Measurements from ENCODE around the gene DEK. TPM values are rescaled to one million over a fixed set of nuclear protein-coding genes. Genes with fewer than 3 reads are reported as not detected.

Gene DEK
- total RNA-seq, 1 experiment from 2014 or later = 204 TPM

- no peaks in the 10 kb centered on the region for H3K27me3 Mint-ChIP-seq (ENCODE audit: low read depth)
- DNase-seq (ENCODE audit: low spot score) (no peak), ATAC-seq (no peak)
- H3K9me3 Mint-ChIP-seq = no peaks in the 10 kb centered on the region
- ChIA-PET POLR2A (no interaction called here), CTCF (no interaction called here)
- H3K4me1 Mint-ChIP-seq = no peaks in the 10 kb centered on the region
- no peak overlapping the region for H3K4me3 Mint-ChIP-seq
- TF ChIP-seq, protein P1, sequence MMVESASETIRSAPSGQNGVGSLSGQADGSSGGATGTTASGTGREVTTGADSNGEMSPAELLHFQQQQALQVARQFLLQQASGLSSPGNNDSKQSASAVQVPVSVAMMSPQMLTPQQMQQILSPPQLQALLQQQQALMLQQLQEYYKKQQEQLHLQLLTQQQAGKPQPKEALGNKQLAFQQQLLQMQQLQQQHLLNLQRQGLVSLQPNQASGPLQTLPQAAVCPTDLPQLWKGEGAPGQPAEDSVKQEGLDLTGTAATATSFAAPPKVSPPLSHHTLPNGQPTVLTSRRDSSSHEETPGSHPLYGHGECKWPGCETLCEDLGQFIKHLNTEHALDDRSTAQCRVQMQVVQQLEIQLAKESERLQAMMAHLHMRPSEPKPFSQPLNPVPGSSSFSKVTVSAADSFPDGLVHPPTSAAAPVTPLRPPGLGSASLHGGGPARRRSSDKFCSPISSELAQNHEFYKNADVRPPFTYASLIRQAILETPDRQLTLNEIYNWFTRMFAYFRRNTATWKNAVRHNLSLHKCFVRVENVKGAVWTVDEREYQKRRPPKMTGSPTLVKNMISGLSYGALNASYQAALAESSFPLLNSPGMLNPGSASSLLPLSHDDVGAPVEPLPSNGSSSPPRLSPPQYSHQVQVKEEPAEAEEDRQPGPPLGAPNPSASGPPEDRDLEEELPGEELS (CRISPR knock-in tag; IDR thresholded peaks at IDR 0.05) = no peak
- no peak overlapping the region for H3K27ac Mint-ChIP-seq
- H3K36me3 Mint-ChIP-seq = peaks cover 25% of the 10 kb centered on the region
Measured at GRCh38 chr6:18215436-18215835, 48.9 kb downstream of the DEK start.

DNA sequence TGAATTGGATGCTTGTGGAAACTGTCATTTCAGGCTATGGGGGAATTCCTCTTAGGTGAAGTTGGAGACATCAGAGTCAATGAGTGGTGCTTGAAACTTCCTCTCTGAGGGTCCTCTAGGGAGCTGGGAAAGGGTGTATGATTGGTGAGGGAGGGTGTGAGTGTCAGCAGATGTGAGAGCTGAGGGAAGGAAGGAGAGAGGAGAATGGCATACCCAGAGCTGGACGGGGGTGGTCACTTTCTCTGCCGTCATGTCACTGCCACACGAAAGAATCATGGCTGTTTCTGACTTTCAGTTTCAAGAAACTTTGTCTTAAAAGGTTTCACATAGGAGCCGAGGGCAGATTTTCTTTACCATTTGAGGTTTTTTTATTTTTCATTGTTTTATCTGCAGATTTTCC, 50.3 kb downstream of the DEK start:
- Mint-ChIP-seq H3K4me1 (no peaks in the 10 kb centered on the region), H3K9me3 (no peaks in the 10 kb centered on the region), H3K36me3 (peaks cover 19% of the 10 kb centered on the region), H3K4me3 (no peak overlapping the region), H3K27ac (peak overlapping the region; percentile 75; the same call in 1 of the 2 replicates), H3K27me3 (ENCODE audit: low read depth) (no peaks in the 10 kb centered on the region)
- no peak for ATAC-seq
- POLR2A ChIA-PET = no interaction called here
- TF ChIP-seq JAZF1 (CRISPR knock-in tag; IDR thresholded peaks at IDR 0.05) (no peak), ZNF423 (CRISPR knock-in tag; IDR thresholded peaks at IDR 0.05) (no peak), ELF4 (CRISPR knock-in tag; IDR thresholded peaks at IDR 0.05; ENCODE audit: low read depth) (no peak), MYBL2 (CRISPR knock-in tag; IDR thresholded peaks at IDR 0.05) (no peak), GABPB1 (CRISPR knock-in tag; IDR thresholded peaks at IDR 0.05) (no peak), ETV6 (CRISPR knock-in tag; IDR thresholded peaks at IDR 0.05) (no peak), GRHL2 (CRISPR knock-in tag; IDR thresholded peaks at IDR 0.05; ENCODE audit: insufficient replicate concordance, severe bottlenecking) (no peak), NFYB (CRISPR knock-in tag; conservative IDR thresholded peaks at IDR 0.05; ENCODE audit: low read depth) (no peak), MXD4 (CRISPR knock-in tag; IDR thresholded peaks at IDR 0.05; ENCODE audit: borderline replicate concordance) (no peak), ZNF396 (CRISPR knock-in tag; IDR thresholded peaks at IDR 0.05; ENCODE audit: borderline replicate concordance) (no peak), ZNF416 (CRISPR knock-in tag; IDR thresholded peaks at IDR 0.05) (no peak), SMAD4 (CRISPR knock-in tag; IDR thresholded peaks at IDR 0.05) (no peak), PRRX2 (CRISPR knock-in tag; IDR thresholded peaks at IDR 0.05) (no peak), CREM (CRISPR knock-in tag; IDR thresholded peaks at IDR 0.05) (no peak), OVOL2 (CRISPR knock-in tag; IDR thresholded peaks at IDR 0.05; ENCODE audit: borderline replicate concordance) (no peak), JUN (CRISPR knock-in tag; IDR thresholded peaks at IDR 0.05) (no peak), ZSCAN18 (CRISPR knock-in tag; IDR thresholded peaks at IDR 0.05) (no peak)
- TF ChIP-seq, protein P2, sequence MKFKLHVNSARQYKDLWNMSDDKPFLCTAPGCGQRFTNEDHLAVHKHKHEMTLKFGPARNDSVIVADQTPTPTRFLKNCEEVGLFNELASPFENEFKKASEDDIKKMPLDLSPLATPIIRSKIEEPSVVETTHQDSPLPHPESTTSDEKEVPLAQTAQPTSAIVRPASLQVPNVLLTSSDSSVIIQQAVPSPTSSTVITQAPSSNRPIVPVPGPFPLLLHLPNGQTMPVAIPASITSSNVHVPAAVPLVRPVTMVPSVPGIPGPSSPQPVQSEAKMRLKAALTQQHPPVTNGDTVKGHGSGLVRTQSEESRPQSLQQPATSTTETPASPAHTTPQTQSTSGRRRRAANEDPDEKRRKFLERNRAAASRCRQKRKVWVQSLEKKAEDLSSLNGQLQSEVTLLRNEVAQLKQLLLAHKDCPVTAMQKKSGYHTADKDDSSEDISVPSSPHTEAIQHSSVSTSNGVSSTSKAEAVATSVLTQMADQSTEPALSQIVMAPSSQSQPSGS (CRISPR knock-in tag; IDR thresholded peaks at IDR 0.05; ENCODE audit: borderline replicate concordance, low read depth) = no peak
- TF ChIP-seq, protein P3, sequence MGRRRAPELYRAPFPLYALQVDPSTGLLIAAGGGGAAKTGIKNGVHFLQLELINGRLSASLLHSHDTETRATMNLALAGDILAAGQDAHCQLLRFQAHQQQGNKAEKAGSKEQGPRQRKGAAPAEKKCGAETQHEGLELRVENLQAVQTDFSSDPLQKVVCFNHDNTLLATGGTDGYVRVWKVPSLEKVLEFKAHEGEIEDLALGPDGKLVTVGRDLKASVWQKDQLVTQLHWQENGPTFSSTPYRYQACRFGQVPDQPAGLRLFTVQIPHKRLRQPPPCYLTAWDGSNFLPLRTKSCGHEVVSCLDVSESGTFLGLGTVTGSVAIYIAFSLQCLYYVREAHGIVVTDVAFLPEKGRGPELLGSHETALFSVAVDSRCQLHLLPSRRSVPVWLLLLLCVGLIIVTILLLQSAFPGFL (CRISPR knock-in tag; IDR thresholded peaks at IDR 0.05; ENCODE audit: borderline replicate concordance) = no peak
- TF ChIP-seq, protein P4, sequence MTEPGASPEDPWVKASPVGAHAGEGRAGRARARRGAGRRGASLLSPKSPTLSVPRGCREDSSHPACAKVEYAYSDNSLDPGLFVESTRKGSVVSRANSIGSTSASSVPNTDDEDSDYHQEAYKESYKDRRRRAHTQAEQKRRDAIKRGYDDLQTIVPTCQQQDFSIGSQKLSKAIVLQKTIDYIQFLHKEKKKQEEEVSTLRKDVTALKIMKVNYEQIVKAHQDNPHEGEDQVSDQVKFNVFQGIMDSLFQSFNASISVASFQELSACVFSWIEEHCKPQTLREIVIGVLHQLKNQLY (CRISPR knock-in tag; IDR thresholded peaks at IDR 0.05) = no peak
- CTCF ChIA-PET = interaction anchor here (0.6 to 0.7 kb wide), 2 partner anchors 89 to 117 kb away, joined by 3 to 4 read pairs; no protein-coding TSS in a partner anchor
- DNase-seq (ENCODE audit: low spot score) = no peak
